ENCODE measurements around the gene USO1.

DNA sequence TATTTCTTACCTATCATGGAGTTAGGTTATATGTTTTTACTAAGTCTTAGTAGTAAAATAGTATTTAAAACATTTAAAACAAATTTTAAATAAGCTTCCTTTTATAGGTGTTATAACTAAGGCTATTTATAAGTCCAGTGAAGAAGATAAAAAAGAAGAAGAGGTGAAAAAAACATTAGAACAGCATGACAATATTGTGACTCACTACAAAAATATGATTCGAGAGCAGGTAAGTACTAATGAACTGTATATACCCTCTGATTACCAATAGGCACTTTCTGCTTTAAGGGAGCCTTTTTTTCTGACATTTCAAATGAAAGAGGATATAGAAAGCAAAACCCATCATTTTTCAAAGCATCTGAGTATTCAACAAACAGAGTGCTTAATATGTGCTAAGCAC, 76.6 kb downstream of the USO1 start:
- no peak for TF ChIP-seq CREB1 (IDR thresholded peaks at IDR 0.05)
- TF ChIP-seq, protein P1, sequence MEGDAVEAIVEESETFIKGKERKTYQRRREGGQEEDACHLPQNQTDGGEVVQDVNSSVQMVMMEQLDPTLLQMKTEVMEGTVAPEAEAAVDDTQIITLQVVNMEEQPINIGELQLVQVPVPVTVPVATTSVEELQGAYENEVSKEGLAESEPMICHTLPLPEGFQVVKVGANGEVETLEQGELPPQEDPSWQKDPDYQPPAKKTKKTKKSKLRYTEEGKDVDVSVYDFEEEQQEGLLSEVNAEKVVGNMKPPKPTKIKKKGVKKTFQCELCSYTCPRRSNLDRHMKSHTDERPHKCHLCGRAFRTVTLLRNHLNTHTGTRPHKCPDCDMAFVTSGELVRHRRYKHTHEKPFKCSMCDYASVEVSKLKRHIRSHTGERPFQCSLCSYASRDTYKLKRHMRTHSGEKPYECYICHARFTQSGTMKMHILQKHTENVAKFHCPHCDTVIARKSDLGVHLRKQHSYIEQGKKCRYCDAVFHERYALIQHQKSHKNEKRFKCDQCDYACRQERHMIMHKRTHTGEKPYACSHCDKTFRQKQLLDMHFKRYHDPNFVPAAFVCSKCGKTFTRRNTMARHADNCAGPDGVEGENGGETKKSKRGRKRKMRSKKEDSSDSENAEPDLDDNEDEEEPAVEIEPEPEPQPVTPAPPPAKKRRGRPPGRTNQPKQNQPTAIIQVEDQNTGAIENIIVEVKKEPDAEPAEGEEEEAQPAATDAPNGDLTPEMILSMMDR (IDR thresholded peaks at IDR 0.05; ENCODE audit: control extremely low read depth in 1 of 3, insufficient read depth in 1 of 3, low read depth in 1 of 3, low read length in 3 of 3): no peak
- TF ChIP-seq SAP30 (IDR thresholded peaks at IDR 0.05; ENCODE audit: insufficient read depth, insufficient replicate concordance, low read length): no peak
- TF ChIP-seq POLR2A (IDR thresholded peaks at IDR 0.05; ENCODE audit: control extremely low read depth in 1 of 2, low read depth in 2 of 2, low read length in 2 of 2): no peak
- no peak for TF ChIP-seq KDM4A (IDR thresholded peaks at IDR 0.05; ENCODE audit: low read depth, low read length, severe bottlenecking)
- TF ChIP-seq SIN3A (conservative IDR thresholded peaks at IDR 0.05 in 1 of 2, IDR thresholded peaks at IDR 0.05 in 1 of 2; ENCODE audit: low read depth in 1 of 2, low read length in 2 of 2): no peak
- TF ChIP-seq POLR2AphosphoS5 (IDR thresholded peaks at IDR 0.05; ENCODE audit: low read depth, low read length): no peak
- TF ChIP-seq SRF (IDR thresholded peaks at IDR 0.05; ENCODE audit: low read depth, low read length): no peak
